OCI-LY1 (cell line): ENCODE data around the gene C3orf62.

Experiments used
- EZH2 ChIP-seq: fragments of 200-600 bp; sonication (generic), shearing (Covaris generic); IDR thresholded peaks from 2 replicates; pipeline ENCODE4 v1.8.0; 2017; ENCODE audit warnings: borderline replicate concordance, mixed run types, mild to moderate bottlenecking, antibody characterized with exemption, low read length, moderate library complexity, mixed read lengths
- TF ChIP-seq, protein P1 (sequence below): fragments of 200-600 bp; sonication (generic), shearing (Covaris generic); IDR thresholded peaks from 2 replicates; pipeline ENCODE4 v1.5.1; 2017; ENCODE audit warnings: mild to moderate bottlenecking, antibody characterized with exemption, low read length, moderate library complexity, mixed read lengths

- TF ChIP-seq, protein P1, sequence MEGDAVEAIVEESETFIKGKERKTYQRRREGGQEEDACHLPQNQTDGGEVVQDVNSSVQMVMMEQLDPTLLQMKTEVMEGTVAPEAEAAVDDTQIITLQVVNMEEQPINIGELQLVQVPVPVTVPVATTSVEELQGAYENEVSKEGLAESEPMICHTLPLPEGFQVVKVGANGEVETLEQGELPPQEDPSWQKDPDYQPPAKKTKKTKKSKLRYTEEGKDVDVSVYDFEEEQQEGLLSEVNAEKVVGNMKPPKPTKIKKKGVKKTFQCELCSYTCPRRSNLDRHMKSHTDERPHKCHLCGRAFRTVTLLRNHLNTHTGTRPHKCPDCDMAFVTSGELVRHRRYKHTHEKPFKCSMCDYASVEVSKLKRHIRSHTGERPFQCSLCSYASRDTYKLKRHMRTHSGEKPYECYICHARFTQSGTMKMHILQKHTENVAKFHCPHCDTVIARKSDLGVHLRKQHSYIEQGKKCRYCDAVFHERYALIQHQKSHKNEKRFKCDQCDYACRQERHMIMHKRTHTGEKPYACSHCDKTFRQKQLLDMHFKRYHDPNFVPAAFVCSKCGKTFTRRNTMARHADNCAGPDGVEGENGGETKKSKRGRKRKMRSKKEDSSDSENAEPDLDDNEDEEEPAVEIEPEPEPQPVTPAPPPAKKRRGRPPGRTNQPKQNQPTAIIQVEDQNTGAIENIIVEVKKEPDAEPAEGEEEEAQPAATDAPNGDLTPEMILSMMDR = no peak
- no peak for TF ChIP-seq EZH2
These were observed 39.7 kb downstream of the C3orf62 start for GRCh38 chr3:49237344-49237743.
